Neural progenitor cell (in vitro differentiated cells): ENCODE measurements around the gene SYT17.

Experiments used
- EZH2 ChIP-seq: fragments of 200-600 bp; sonication (generic); IDR thresholded peaks from 2 replicates; pipeline ENCODE4 v1.6.1; 2017; ENCODE audit warnings: antibody characterized with exemption, mild to moderate bottlenecking, moderate library complexity
- TF ChIP-seq, protein P1 (sequence below): fragments of 200-600 bp; sonication (generic); IDR thresholded peaks from 2 replicates; pipeline ENCODE4 v1.5.1; 2017; ENCODE audit warnings: antibody characterized with exemption, mild to moderate bottlenecking

DNA sequence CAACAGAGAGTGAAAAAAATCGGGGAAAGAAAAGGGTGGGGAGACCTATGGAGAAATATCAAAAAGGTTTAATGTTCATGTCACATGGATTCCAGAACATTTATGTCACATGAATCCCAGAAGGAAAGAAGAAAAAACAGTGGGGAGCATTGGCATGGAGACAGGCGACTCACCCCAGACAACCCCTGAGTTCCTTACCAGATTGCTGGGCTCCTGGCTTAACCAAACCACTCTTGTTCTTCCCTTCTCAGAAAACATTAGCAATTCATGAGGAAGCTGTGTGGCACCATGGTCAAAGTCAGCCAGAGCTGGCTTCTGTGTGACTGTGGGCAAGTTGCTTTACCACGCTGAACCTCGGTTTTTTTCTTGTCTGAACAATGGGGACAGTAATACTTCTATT, 67.8 kb downstream of the SYT17 start:
- TF ChIP-seq, protein P1, sequence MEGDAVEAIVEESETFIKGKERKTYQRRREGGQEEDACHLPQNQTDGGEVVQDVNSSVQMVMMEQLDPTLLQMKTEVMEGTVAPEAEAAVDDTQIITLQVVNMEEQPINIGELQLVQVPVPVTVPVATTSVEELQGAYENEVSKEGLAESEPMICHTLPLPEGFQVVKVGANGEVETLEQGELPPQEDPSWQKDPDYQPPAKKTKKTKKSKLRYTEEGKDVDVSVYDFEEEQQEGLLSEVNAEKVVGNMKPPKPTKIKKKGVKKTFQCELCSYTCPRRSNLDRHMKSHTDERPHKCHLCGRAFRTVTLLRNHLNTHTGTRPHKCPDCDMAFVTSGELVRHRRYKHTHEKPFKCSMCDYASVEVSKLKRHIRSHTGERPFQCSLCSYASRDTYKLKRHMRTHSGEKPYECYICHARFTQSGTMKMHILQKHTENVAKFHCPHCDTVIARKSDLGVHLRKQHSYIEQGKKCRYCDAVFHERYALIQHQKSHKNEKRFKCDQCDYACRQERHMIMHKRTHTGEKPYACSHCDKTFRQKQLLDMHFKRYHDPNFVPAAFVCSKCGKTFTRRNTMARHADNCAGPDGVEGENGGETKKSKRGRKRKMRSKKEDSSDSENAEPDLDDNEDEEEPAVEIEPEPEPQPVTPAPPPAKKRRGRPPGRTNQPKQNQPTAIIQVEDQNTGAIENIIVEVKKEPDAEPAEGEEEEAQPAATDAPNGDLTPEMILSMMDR, result no peak
- TF ChIP-seq EZH2, result no peak
